Loucy (cell line): ENCODE measurements around the gene SGIP1.

Experiments
- CTCF ChIP-seq: fragments of 200-600 bp; sonication (generic); conservative IDR thresholded peaks from 2 replicates; pipeline ENCODE4 v1.5.1; 2014; ENCODE audit warnings: mild to moderate bottlenecking, antibody characterized with exemption, low read length
- EZH2phosphoT487 ChIP-seq: fragments of 200-600 bp; IDR thresholded peaks from 2 replicates; pipeline ENCODE4 v1.6.1; 2018; ENCODE audit warnings: antibody characterized with exemption, mild to moderate bottlenecking, moderate library complexity, borderline replicate concordance

GRCh38 chr1:66599346-66599745 is 65.4 kb downstream of the SGIP1 start:
- TF ChIP-seq CTCF, result no peak
- TF ChIP-seq EZH2phosphoT487, result no peak
